ENCODE data around the gene PRDM11. TPM values are rescaled to one million over a fixed set of nuclear protein-coding genes. Genes with fewer than 3 reads are reported as not detected.

PRDM11 gene
- total RNA-seq, 1 experiment from 2014 or later: 2.7 TPM

- H3K27ac ChIP-seq (ENCODE audit: low read length): no peak overlapping the region
- no peaks in the 10 kb centered on the region for H4K20me1 ChIP-seq (ENCODE audit: insufficient read depth, low read depth, low read length)
Measured at GRCh38 chr11:45269678-45270077, 123.2 kb downstream of the PRDM11 start.

GRCh38 chr11:45270946-45271716 lies 124.7 kb downstream of the PRDM11 start:
- Histone ChIP-seq H3K79me2 (ENCODE audit: low read length) (no peaks in the 10 kb centered on the region), H3K4me1 (ENCODE audit: low read length) (no peaks in the 10 kb centered on the region), H3K27ac (ENCODE audit: low read length) (no peak overlapping the region), H3K9me3 (ENCODE audit: low read length) (no peaks in the 10 kb centered on the region), H3K4me3 (ENCODE audit: low read length) (no peak overlapping the region), H3K27me3 (ENCODE audit: low read length) (no peaks in the 10 kb centered on the region), H3K9me2 (replicated peaks; ENCODE audit: insufficient read depth, low read length) (no peaks in the 10 kb centered on the region), H3K36me3 (ENCODE audit: insufficient read depth, low read length) (no peaks in the 10 kb centered on the region), H4K20me1 (ENCODE audit: insufficient read depth, low read depth, low read length) (no peaks in the 10 kb centered on the region), H2AFZ (ENCODE audit: low read length) (no peak overlapping the region), H3K9ac (ENCODE audit: low read length) (no peak overlapping the region), H3K4me2 (ENCODE audit: low read depth, low read length, poor library complexity, severe bottlenecking) (no peak overlapping the region)
- no peak for DNase-seq

More at GRCh38 chr11:45269678-45270077, 123.2 kb downstream of the PRDM11 start:
- Histone ChIP-seq H3K4me2 (ENCODE audit: low read depth, low read length, poor library complexity, severe bottlenecking) (no peak overlapping the region), H3K4me3 (ENCODE audit: low read length) (no peak overlapping the region), H3K9ac (ENCODE audit: low read length) (no peak overlapping the region), H3K9me2 (replicated peaks; ENCODE audit: insufficient read depth, low read length) (no peaks in the 10 kb centered on the region), H3K79me2 (ENCODE audit: low read length) (no peaks in the 10 kb centered on the region), H3K27me3 (ENCODE audit: low read length) (no peaks in the 10 kb centered on the region), H2AFZ (ENCODE audit: low read length) (no peak overlapping the region), H3K4me1 (ENCODE audit: low read length) (no peaks in the 10 kb centered on the region), H3K36me3 (ENCODE audit: insufficient read depth, low read length) (no peaks in the 10 kb centered on the region), H3K9me3 (ENCODE audit: low read length) (no peaks in the 10 kb centered on the region)
- DNase-seq: no peak

GRCh38 chr11:45272701-45273100 lies 126.3 kb downstream of the PRDM11 start:
- Histone ChIP-seq H3K4me1 (ENCODE audit: low read length) (no peaks in the 10 kb centered on the region), H4K20me1 (ENCODE audit: insufficient read depth, low read depth, low read length) (no peaks in the 10 kb centered on the region), H3K4me3 (ENCODE audit: low read length) (no peak overlapping the region), H3K36me3 (ENCODE audit: insufficient read depth, low read length) (no peaks in the 10 kb centered on the region), H2AFZ (ENCODE audit: low read length) (no peak overlapping the region), H3K27ac (ENCODE audit: low read length) (no peak overlapping the region), H3K9me2 (replicated peaks; ENCODE audit: insufficient read depth, low read length) (no peaks in the 10 kb centered on the region), H3K4me2 (ENCODE audit: low read depth, low read length, poor library complexity, severe bottlenecking) (no peak overlapping the region), H3K9me3 (ENCODE audit: low read length) (no peaks in the 10 kb centered on the region), H3K79me2 (ENCODE audit: low read length) (no peaks in the 10 kb centered on the region), H3K9ac (ENCODE audit: low read length) (no peak overlapping the region), H3K27me3 (ENCODE audit: low read length) (no peaks in the 10 kb centered on the region)
- no peak for DNase-seq

- Histone ChIP-seq H3K79me2 (ENCODE audit: low read length) (no peaks in the 10 kb centered on the region), H3K4me2 (ENCODE audit: low read depth, low read length, poor library complexity, severe bottlenecking) (no peak overlapping the region), H4K20me1 (ENCODE audit: insufficient read depth, low read depth, low read length) (no peaks in the 10 kb centered on the region), H3K4me1 (ENCODE audit: low read length) (no peaks in the 10 kb centered on the region), H3K27me3 (ENCODE audit: low read length) (no peaks in the 10 kb centered on the region), H3K9ac (ENCODE audit: low read length) (no peak overlapping the region), H3K9me2 (replicated peaks; ENCODE audit: insufficient read depth, low read length) (no peaks in the 10 kb centered on the region), H3K9me3 (ENCODE audit: low read length) (no peaks in the 10 kb centered on the region), H2AFZ (ENCODE audit: low read length) (no peak overlapping the region), H3K4me3 (ENCODE audit: low read length) (no peak overlapping the region), H3K36me3 (ENCODE audit: insufficient read depth, low read length) (no peaks in the 10 kb centered on the region), H3K27ac (ENCODE audit: low read length) (no peak overlapping the region)
- no peak for DNase-seq
Measured at GRCh38 chr11:45273509-45273908, 127.1 kb downstream of the PRDM11 start.

GRCh38 chr11:45274206-45274605 lies 127.8 kb downstream of the PRDM11 start:
- Histone ChIP-seq H3K36me3 (ENCODE audit: insufficient read depth, low read length) (no peaks in the 10 kb centered on the region), H3K27me3 (ENCODE audit: low read length) (no peaks in the 10 kb centered on the region), H3K9me2 (replicated peaks; ENCODE audit: insufficient read depth, low read length) (no peaks in the 10 kb centered on the region), H3K4me2 (ENCODE audit: low read depth, low read length, poor library complexity, severe bottlenecking) (no peak overlapping the region), H3K4me3 (ENCODE audit: low read length) (no peak overlapping the region), H4K20me1 (ENCODE audit: insufficient read depth, low read depth, low read length) (no peaks in the 10 kb centered on the region), H3K9ac (ENCODE audit: low read length) (no peak overlapping the region), H3K9me3 (ENCODE audit: low read length) (no peaks in the 10 kb centered on the region), H3K79me2 (ENCODE audit: low read length) (no peaks in the 10 kb centered on the region), H3K4me1 (ENCODE audit: low read length) (no peaks in the 10 kb centered on the region), H3K27ac (ENCODE audit: low read length) (no peak overlapping the region), H2AFZ (ENCODE audit: low read length) (no peak overlapping the region)
- no peak for DNase-seq

- Histone ChIP-seq H3K9ac (ENCODE audit: low read length) (no peak overlapping the region), H4K20me1 (ENCODE audit: insufficient read depth, low read depth, low read length) (no peaks in the 10 kb centered on the region), H3K36me3 (ENCODE audit: insufficient read depth, low read length) (no peaks in the 10 kb centered on the region), H3K4me2 (ENCODE audit: low read depth, low read length, poor library complexity, severe bottlenecking) (no peak overlapping the region), H3K4me3 (ENCODE audit: low read length) (no peak overlapping the region), H3K27ac (ENCODE audit: low read length) (no peak overlapping the region), H3K9me3 (ENCODE audit: low read length) (no peaks in the 10 kb centered on the region), H3K9me2 (replicated peaks; ENCODE audit: insufficient read depth, low read length) (no peaks in the 10 kb centered on the region), H3K4me1 (ENCODE audit: low read length) (no peaks in the 10 kb centered on the region), H3K27me3 (ENCODE audit: low read length) (no peaks in the 10 kb centered on the region), H3K79me2 (ENCODE audit: low read length) (no peaks in the 10 kb centered on the region), H2AFZ (ENCODE audit: low read length) (no peak overlapping the region)
- no peak for DNase-seq
Measured at GRCh38 chr11:45275828-45276227, 129.4 kb downstream of the PRDM11 start.

GRCh38 chr11:45278714-45279113 lies 132.3 kb downstream of the PRDM11 start:
- H3K9ac ChIP-seq (ENCODE audit: low read length): no peak overlapping the region
- no peak for DNase-seq
- no peaks in the 10 kb centered on the region for H3K4me1 ChIP-seq (ENCODE audit: low read length)
- no peaks in the 10 kb centered on the region for H3K27me3 ChIP-seq (ENCODE audit: low read length)
- no peaks in the 10 kb centered on the region for H3K9me3 ChIP-seq (ENCODE audit: low read length)
- no peak overlapping the region for H2AFZ ChIP-seq (ENCODE audit: low read length)
- no peaks in the 10 kb centered on the region for H4K20me1 ChIP-seq (ENCODE audit: insufficient read depth, low read depth, low read length)
- no peaks in the 10 kb centered on the region for H3K79me2 ChIP-seq (ENCODE audit: low read length)
- no peaks in the 10 kb centered on the region for H3K9me2 ChIP-seq (replicated peaks; ENCODE audit: insufficient read depth, low read length)
- H3K27ac ChIP-seq (ENCODE audit: low read length): no peak overlapping the region
- no peak overlapping the region for H3K4me2 ChIP-seq (ENCODE audit: low read depth, low read length, poor library complexity, severe bottlenecking)
- H3K4me3 ChIP-seq (ENCODE audit: low read length): no peak overlapping the region
- H3K36me3 ChIP-seq (ENCODE audit: insufficient read depth, low read length): no peaks in the 10 kb centered on the region

- H3K4me1 ChIP-seq (ENCODE audit: low read length): no peaks in the 10 kb centered on the region
- H4K20me1 ChIP-seq (ENCODE audit: insufficient read depth, low read depth, low read length): no peaks in the 10 kb centered on the region
- H3K9ac ChIP-seq (ENCODE audit: low read length): no peak overlapping the region
- DNase-seq: no peak
- no peak overlapping the region for H3K4me2 ChIP-seq (ENCODE audit: low read depth, low read length, poor library complexity, severe bottlenecking)
- H3K27ac ChIP-seq (ENCODE audit: low read length): no peak overlapping the region
- no peaks in the 10 kb centered on the region for H3K9me2 ChIP-seq (replicated peaks; ENCODE audit: insufficient read depth, low read length)
- H3K4me3 ChIP-seq (ENCODE audit: low read length): no peak overlapping the region
- H3K9me3 ChIP-seq (ENCODE audit: low read length): no peaks in the 10 kb centered on the region
- H3K79me2 ChIP-seq (ENCODE audit: low read length): no peaks in the 10 kb centered on the region
- H3K27me3 ChIP-seq (ENCODE audit: low read length): no peaks in the 10 kb centered on the region
- H2AFZ ChIP-seq (ENCODE audit: low read length): no peak overlapping the region
- no peaks in the 10 kb centered on the region for H3K36me3 ChIP-seq (ENCODE audit: insufficient read depth, low read length)
Measured at GRCh38 chr11:45279645-45280044, 133.2 kb downstream of the PRDM11 start.

Data from Karpas-422 (cell line).